GM12865 (cell line): Measurements from ENCODE around the gene CFAP61.

Source experiments
- DNase-seq: peaks from one replicate; pipeline ENCODE4 v3.0.0; 2010; ENCODE audit warnings: low read depth
- H3K4me3 ChIP-seq: 2 replicates; pipeline ENCODE4 v1.5.1; 2011; ENCODE audit warnings: mild to moderate bottlenecking, low read depth, low read length, control low read depth
- TF ChIP-seq, protein P1 (sequence below): IDR thresholded peaks from 2 replicates; pipeline ENCODE4 v1.5.1; 2011; ENCODE audit warnings: low read length, control low read depth, low read depth, inconsistent platforms; ENCODE audit not compliant: insufficient read depth; ENCODE audit errors: missing control alignments

Gene CFAP61

DNA sequence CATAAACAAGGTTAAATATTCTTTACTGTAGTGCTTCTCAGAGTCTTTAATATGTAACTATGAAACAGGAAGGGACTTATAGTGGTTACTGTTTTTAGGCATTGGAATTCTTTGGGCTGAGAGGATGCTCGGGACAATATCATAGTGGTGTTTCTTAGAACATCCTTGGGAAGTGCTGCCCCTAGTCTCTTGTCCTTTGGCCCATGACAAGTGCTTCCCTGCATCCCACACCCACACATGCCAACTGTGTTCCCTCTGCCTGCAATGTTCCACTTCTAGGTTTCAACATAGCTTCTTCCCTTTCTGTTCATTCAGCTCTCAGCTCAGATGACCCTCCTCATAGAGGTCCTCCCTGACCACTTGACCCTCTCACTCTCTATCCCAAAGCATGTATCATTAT is 37.6 kb downstream of the CFAP61 start:
- H3K4me3 ChIP-seq, result no peak overlapping the region
- no peak for DNase-seq
- TF ChIP-seq, protein P1, sequence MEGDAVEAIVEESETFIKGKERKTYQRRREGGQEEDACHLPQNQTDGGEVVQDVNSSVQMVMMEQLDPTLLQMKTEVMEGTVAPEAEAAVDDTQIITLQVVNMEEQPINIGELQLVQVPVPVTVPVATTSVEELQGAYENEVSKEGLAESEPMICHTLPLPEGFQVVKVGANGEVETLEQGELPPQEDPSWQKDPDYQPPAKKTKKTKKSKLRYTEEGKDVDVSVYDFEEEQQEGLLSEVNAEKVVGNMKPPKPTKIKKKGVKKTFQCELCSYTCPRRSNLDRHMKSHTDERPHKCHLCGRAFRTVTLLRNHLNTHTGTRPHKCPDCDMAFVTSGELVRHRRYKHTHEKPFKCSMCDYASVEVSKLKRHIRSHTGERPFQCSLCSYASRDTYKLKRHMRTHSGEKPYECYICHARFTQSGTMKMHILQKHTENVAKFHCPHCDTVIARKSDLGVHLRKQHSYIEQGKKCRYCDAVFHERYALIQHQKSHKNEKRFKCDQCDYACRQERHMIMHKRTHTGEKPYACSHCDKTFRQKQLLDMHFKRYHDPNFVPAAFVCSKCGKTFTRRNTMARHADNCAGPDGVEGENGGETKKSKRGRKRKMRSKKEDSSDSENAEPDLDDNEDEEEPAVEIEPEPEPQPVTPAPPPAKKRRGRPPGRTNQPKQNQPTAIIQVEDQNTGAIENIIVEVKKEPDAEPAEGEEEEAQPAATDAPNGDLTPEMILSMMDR, result no peak

GRCh38 chr20:20092827-20093226 is 40.5 kb downstream of the CFAP61 start:
- TF ChIP-seq, protein P1, result no peak
- no peak for DNase-seq
- H3K4me3 ChIP-seq, result no peak overlapping the region

GRCh38 chr20:20094410-20094809 is 42.1 kb downstream of the CFAP61 start:
- no peak overlapping the region for H3K4me3 ChIP-seq
- TF ChIP-seq, protein P1, result no peak
- no peak for DNase-seq

- TF ChIP-seq, protein P1, result no peak
- DNase-seq, result no peak
- no peak overlapping the region for H3K4me3 ChIP-seq
Measured at GRCh38 chr20:20095114-20095872, 43.0 kb downstream of the CFAP61 start.

DNA sequence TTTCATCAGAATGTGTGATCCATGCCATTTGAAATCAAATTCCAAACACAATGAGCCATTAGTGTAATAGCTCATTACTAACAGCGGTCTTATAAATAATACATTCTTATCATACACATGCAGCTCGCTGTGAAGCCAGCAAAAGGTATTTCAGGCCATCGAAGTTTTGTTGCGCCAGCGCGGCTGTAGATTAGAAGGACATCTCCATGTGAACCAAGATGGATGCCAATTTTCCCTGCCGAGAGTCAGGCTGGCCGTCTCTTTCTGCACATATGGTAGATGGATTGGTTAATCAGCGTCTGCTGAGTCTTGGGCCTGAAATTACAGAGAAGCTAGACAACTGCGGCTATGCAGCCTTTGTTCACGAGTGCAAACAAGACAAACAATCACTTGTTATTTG is 44.1 kb downstream of the CFAP61 start:
- TF ChIP-seq, protein P1, result no peak
- DNase-seq, result no peak
- no peak overlapping the region for H3K4me3 ChIP-seq

DNA sequence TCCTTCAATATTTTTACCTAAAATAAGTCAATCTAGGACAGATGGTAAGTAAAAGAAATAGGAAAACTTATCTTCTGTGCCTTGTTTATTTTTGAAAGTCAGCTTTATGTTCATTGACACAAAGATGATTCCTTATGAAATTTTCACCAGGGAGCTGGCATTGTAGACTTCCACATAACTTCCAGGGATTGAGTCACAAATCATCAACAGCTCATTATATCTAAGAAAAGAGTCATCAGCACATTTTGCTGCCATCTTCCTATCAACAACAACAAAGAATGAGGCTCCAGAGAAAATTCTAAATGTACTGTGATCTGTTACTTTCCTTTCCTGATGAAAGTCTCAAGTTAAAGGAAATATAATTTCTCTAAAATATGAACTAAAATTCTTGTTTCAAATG is 48.5 kb downstream of the CFAP61 start:
- TF ChIP-seq, protein P1, result no peak
- H3K4me3 ChIP-seq, result no peak overlapping the region
- DNase-seq, result no peak

DNA sequence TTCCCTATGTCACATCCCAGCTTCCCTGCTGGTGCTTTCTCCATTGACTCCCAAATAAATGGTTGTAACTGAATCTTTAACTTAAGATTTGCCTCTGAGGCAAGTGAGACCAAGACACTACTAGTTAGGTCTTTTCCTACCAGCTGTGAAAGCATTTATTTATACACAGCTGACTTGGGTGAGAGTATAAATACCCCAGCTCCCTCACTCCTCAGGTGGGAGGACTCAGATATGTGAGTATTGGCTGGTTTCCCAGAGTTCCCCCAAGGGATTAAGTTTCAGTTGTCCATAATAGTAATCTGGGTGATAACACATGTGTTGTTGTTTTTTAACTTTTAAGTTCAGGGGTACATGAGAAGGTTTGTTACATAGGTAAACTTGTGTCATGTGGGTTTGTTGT is 49.8 kb downstream of the CFAP61 start:
- DNase-seq, result no peak
- no peak overlapping the region for H3K4me3 ChIP-seq
- TF ChIP-seq, protein P1, result no peak
